NCI-H82 treated with DMSO at 0.1 percent for 48 hours (cell line): Measurements from ENCODE around the gene RAC3.

Experiments used
- DNase-seq: peaks from one replicate; lab custom pipeline; 2025; ENCODE audit not compliant: unreplicated experiment; lab: John Stamatoyannopoulos, UW

The RAC3 gene

DNA sequence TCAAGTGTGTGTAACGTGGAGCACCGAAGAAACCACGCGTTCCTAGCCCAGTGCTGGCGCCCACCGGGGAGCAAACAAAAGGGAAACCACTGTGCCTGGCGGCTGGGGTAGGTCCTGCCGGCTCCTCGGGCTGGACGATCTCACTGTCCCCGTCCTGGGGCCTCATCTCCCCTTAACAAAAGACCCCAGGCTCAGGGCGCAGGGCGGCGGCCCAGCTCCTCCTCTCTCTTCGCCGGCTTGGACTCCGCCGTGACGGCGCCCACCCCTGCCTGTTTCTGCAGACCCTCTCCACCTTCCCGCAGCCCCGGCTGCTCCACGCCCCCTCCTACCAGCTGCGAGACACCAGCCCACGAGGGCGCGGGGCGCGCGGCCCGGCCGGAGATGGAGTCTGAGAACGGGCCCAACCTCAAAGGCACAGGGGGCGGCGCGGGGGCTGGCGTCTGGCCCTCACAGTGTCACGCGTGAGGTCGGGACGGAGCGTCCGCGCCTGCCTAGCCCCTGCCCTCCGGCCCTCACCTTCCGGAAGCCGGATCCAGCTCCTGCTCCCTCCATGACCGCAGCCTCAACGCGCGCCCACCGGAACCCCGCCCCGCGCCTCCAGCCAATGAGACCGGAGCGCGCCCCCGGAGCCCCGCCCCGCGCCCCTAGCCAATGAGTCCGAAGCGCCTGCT, 9.0 kb upstream of the RAC3 start, which contains the start of gene CENPX:
Gene CENPX, minus strand, starts transcription at position 569 of the 671 bp plus-strand sequence. Its CDS starts 17 bp downstream, at position 552.
- no peak for DNase-seq

DNA sequence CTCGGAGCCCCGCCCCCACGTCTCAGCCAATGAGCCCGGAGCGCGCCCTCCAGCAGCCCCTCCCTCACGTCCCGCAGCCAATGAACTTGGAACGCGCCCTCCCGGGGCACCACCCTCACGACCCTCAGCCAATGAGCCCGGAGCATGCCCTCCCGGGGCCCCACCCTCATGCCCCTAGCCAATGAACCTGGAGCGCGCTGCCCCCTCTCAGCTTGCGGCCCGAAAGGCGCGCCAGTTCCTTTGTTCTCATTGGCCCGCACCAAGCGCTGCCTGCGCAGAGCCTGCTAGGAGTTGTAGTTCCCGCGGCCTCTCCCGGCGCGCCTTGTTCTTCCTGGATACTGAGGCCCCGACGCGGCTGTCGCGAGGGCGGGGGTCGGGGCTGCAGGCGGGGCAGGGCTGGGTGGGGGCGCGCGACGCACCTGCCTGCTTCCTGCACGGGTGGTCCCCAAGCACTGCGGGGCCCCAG, 8.5 kb upstream of the RAC3 start, which contains the start of gene LRRC45:
Gene LRRC45, plus strand, starts transcription at position 325 of the 466 bp plus-strand sequence. CDS start 339 bp downstream, outside the sequence.
- peak; percentile 99 for DNase-seq

GRCh38 chr17:82023447-82024241, 7.8 kb upstream of the RAC3 start:
- no peak for DNase-seq

DNA sequence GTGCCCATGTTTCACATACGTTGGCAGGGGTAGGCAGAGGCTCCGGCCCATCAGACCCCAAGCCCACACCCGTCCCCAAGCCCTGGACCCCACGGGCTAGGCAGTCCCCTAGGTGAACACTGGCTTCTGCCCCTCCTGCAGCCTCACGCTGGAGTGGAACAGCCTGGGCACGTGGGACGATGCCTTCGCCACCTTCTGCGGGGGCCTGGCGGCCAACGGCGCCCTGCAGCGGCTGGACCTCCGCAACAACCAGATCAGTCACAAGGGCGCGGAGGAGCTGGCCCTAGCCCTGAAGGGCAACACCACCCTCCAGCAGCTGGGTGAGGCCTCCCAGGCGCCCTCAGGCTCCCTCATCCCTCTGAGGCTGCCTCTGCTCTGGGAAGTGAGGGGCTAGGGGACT, 6.6 kb upstream of the RAC3 start:
- no peak for DNase-seq

- no peak for DNase-seq
Observed at GRCh38 chr17:82025401-82026107, 5.9 kb upstream of the RAC3 start.

- DNase-seq: no peak
Observed at GRCh38 chr17:82028246-82028645, 3.2 kb upstream of the RAC3 start.

DNA sequence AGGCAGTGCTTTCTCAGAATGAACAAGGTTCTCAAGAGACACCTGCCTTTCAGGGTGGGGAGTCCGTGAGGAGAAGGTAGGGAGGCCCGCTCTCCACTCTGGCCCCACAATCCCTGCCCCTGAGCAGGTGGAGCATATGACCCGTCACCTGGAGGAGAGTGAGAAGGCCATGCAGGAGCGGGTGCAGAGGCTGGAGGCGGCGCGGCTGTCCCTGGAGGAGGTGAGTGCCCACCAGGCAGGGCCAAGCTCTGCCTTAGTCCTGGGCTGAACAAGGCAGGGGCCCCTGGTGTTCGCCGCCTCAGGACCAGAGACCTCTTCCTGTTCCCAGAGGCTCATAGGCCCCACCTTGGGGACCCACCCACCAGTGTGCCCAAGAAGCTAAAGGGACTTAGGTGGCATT, 2.5 kb upstream of the RAC3 start:
- no peak for DNase-seq

DNA sequence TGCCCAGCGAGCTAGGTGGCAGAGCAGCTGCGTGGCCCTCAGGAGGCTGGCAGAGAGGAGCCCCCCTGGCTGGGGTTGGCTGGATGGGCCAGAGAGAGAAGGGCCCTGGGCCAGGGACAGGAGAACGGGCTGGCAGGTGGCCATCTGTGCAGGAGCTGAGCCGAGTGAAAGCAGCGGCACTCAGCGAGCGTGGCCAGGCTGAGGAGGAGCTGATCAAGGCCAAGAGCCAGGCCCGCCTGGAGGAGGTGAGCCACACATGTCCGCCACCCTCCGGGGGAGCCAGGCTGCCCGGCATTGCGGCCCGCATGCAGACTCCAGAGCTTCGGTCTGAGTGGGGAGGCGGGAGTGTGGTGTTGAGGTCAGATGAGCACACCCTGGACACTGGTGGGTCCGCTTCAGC, 2.1 kb upstream of the RAC3 start:
- no peak for DNase-seq

DNA sequence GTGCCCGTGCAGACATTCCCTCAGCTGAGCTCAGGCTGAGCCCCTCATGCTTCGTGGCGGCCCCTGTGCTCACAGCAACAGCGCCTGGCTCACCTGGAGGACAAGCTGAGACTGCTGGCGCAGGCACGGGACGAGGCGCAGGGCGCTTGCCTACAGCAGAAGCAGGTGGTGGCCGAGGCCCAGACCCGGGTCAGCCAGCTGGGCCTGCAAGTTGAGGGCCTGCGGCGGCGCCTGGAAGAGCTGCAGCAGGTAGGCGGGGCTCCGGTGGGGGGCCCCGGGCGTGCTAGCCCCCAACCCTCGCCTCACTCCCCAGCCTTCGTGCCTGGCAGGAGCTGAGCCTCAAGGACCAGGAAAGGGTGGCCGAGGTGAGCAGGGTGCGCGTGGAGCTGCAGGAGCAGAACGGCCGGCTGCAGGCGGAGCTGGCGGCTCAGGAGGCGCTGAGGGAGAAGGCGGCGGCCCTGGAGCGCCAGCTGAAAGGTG, 1.4 kb upstream of the RAC3 start:
- DNase-seq: no peak

GRCh38 chr17:82030470-82031302, 792 bp upstream of the RAC3 start:
- peak; percentile 16 for DNase-seq

- DNase-seq: peak; percentile 22
Observed at GRCh38 chr17:82031885-82032627, 578 bp downstream of the RAC3 start.

GRCh38 chr17:82033359-82034085, 2.0 kb downstream of the RAC3 start:
- DNase-seq: no peak

- DNase-seq: no peak
Observed at GRCh38 chr17:82034371-82035011, 3.0 kb downstream of the RAC3 start.

DNA sequence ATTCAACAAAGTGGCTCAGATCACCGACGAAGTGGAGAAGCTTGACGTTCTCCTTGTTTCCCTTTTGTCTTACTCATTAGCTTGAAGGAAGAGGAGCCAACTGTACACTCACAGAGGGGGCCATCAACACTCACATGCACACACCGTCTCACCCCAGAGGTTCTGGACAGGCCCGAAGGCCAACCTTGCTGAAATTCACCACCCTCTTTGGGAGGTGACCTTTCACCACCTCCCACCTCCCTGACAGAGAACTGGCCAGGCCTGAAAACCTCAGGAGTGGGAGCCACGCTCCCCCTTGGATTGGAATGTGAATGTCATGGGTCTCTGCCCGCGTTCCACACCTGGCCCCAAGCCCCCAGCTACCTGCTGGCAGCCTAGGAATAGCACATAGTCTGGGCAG, 4.0 kb downstream of the RAC3 start:
- DNase-seq: no peak

DNA sequence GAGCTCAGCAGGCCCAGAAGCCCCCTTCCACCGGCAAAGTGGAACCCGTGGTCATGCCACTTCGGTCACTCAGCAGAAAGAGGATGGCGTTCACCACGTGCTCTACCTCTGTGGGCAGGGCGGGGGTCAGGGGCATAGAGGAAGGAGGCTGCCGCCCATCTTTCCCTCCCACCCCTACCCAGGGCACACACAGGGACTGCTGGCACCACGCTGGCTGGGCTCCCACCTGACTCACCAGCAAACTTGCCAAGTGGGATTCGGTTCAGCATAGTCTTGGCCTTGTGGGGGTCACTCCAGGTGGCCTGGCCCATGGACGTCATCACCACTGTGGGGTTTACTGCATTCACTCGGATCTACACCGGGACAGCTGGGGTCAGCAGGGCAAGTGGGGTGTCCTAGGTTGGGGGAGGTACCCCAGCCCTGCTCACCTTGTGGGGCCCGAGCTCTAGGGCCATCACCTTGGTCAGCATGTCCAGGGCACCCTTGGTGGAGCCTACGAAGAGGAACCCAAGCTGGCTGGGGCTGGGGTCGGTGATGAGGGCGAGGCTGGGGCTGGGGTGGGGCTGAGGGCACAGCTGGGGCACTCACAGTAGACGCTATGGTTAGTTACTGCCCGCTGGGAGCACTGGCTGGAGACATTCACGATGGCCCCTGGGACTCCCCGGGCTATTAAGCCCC, 4.6 kb downstream of the RAC3 start:
- DNase-seq: no peak

DNA sequence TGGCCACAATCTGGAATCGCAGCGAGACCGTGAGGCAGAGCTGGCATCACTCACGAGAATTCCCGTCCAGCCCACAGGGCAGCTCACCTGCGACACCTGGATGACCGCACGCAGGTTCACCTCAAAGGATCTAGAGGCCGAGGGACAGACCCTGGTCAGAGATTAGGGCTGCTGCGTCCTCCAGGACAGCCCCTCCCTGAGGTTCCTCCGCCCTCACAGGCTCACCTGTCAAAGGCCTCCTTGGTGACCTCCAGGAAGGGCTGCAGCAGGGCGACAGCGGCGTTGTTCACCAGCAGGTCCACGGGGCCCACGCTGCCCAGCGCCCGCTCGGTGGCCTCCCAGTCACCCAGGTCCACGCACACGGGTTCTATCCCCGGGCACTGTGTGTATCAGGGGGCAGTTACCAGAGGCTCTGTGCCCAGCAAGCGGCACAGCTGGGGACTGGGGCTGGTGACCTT, 5.2 kb downstream of the RAC3 start:
- no peak for DNase-seq

DNA sequence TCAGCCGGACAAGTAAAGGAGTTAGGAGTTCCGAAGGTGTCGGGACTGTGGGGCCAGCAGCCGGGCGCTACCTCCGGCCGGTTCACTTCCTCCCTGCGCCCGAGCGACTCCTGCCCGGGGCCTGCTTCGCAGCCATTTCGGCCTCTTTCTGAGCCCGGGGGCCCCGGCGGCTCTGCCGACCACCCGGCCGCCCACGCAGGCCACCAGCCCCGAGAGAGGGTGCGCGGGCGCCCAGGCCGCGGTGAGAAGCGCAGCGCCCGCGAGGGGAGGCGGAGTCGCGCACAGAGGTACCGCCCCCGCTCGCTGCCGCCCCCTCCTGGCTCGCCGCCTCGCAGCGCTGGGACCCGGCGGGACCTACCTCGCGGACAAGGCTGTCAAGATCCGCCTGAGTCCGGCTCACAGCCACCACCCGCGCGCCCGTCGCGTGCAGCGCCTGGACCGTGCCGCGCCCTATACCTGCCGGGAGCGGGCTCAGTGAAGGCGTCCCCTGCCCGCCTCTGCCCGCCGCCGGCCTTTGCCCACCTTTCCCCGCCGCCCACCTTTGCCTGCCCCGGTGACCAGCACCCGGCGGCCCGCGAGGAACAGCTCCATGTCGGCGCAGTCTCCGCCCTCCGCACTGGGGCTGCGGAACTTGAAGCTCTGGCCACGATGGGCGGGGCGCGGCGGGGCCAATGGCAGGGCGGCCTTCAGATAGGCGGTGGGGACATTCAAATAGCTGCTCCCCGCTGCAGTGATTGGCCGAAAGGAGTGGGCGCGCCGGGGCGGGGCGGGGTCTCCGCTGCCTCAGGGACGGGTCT, 5.8 kb downstream of the RAC3 start, which contains the start of gene DCXR:
Gene DCXR, minus strand, starts transcription at position 606 of the 797 bp plus-strand sequence. Its CDS starts 15 bp downstream, at position 591.
- peak; percentile 96 for DNase-seq
